RPMI8226 (cell line): ENCODE results near the gene WFDC13.
"Not testable (repeated sequence)": the region's sequence is repeated elsewhere in the genome, so short reads cannot be mapped to it uniquely, and the experiment has no call there.

ENCODE experiments used
- DNase-seq: peaks from one replicate; pipeline ENCODE4 v3.0.0-alpha.2; 2015

The WFDC13 gene, protein sequence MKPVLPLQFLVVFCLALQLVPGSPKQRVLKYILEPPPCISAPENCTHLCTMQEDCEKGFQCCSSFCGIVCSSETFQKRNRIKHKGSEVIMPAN

GRCh38 chr20:45701873-45702272 lies at the start of gene WFDC13:
TSS of gene WFDC13 (plus strand) at chr20:45702038. CDS start at chr20:45702124, 86 bp downstream.
- DNase-seq = no peak

- DNase-seq = not testable (repeated sequence)
Observed at GRCh38 chr20:45657038-45657437, 44.8 kb upstream of the WFDC13 start.

DNA sequence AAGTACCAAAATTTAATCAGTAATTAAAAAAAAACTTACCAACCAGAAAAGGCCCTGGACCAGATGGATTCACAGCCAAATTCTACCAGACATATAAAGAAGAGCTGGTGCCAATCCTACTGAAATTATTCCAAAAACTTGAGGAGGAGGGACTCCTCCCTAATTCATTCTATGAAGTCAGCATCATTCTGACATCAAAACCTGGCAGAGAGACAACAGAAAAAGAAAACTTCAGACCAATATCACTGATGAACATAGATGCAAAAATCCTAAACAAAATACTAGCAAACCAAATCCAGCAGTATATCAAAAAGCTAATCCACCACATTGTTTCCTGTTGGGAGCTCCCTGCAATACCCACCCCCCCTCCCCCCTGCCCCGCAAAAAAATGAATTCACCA lies 31.7 kb upstream of the WFDC13 start, which contains the start of gene WFDC11:
TSS of gene WFDC11 (minus strand) at position 101 of the 400 bp plus-strand sequence. CDS start 19,639 bp downstream, outside the sequence.
- DNase-seq = no peak

- DNase-seq = no peak
Observed at GRCh38 chr20:45672765-45673164, 29.1 kb upstream of the WFDC13 start.

GRCh38 chr20:45679650-45680049 lies 22.2 kb upstream of the WFDC13 start:
- no peak for DNase-seq

GRCh38 chr20:45685896-45686295 lies 15.9 kb upstream of the WFDC13 start:
- no peak for DNase-seq

DNA sequence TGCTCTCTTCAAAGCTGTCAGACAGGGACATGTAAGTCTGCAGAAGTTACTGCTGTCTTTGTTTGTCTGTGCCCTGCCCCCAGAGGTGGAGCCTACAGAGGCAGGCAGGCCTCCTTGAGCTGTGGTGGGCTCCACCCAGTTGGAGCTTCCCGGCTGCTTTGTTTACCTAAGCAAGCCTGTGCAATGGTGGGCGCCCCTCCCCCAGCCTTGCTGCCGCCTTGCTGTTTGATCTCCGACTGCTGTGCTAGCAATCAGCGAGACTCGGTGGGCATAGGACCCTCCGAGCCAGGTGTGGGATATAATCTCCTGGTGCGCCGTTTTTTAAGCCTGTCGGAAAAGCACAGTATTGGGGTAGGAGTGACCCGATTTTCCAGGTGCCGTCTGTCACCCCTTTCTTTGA lies 8.5 kb upstream of the WFDC13 start:
- DNase-seq = not testable (repeated sequence)

GRCh38 chr20:45695496-45695895 lies 6.3 kb upstream of the WFDC13 start:
- DNase-seq = no peak

- DNase-seq = no peak
Observed at GRCh38 chr20:45701104-45701503, 734 bp upstream of the WFDC13 start.

DNA sequence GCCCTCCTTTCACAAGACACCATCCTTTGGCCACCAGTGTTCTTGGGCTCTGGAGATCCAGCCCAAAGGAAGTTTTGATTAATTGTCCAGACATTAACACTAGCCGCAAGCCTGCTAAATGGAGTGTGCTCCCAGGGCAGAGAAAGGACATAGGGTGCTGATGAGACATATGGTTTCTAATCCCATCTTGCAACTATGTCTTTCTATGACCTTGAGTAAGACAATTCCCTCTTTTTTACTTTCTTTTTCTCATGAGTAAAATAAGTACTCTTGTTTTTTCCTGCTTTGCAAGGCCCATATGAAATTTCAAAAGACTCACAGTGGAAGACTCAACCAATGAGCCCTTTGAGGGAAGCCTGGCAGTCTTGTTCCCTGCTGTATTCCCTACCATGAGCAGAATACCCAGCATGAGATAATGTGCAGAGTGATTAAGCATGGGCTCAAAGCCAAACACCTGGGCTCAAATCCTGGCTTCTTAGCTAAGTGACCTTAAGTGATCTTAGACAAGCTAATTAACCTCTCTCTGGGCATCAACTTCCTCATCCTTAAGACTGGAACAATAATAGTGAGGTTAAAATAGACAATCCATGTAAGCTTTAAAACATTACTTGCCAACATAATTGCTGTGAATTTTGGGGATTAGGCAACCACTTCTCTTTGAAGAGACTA lies 3.3 kb downstream of the WFDC13 start, which contains the start of gene WFDC10B:
TSS of gene WFDC10B (minus strand) at position 51 of the 669 bp plus-strand sequence. CDS start 19,027 bp downstream, outside the sequence.
- peak; percentile 46 for DNase-seq

DNA sequence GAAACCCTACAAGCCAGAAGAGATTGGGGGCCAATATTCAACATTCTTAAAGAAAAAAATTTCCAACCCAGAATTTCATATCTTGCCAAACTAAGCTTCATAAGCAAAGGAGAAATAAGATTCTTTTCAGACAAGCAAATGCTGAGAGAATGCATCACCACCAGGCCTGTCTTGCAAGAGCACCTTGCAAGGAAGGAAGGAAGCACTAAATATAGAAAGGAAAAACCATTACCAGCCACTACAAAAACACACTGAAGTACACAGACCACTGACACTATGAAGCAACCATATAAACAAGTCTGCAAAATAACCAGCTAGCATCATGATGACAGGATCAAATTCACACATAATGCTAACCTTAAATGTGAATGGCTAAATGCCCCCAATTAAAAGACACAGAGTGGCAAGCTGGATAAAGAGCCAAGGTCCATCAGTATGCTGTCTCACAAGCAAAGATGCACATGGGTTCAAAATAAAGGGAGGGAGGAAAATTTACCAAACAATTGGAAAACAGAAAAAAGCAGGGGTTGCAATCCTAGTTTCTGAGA lies 14.4 kb downstream of the WFDC13 start:
- DNase-seq = not testable (repeated sequence)

- DNase-seq = no peak
Observed at GRCh38 chr20:45722047-45722446, 20.2 kb downstream of the WFDC13 start, which contains the start of gene SPINT4. TSS of gene SPINT4 (plus strand) at chr20:45722347. CDS start at chr20:45722368, 21 bp downstream.

DNA sequence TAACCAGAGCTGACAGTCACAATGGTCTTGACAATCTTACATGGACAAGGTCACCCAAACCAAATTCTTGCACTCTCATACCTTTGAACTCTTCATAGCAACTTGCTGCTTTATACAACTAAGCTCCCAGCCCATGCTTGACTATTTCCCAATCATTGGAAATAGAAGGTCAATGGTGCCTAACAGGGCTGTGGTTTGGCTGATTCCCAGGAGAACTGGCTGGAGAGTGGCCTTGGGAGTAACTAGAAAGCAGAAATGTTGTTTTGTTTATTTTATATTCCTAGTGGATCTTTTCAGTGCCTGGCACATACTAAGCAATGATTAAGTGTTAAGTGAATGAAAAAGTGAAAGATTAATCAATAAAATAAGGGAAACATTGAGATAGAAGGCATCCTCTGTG lies 23.3 kb downstream of the WFDC13 start:
- no peak for DNase-seq

- no peak for DNase-seq
Observed at GRCh38 chr20:45727044-45727443, 25.2 kb downstream of the WFDC13 start.

GRCh38 chr20:45732199-45732598 lies 30.4 kb downstream of the WFDC13 start:
- DNase-seq = no peak

DNA sequence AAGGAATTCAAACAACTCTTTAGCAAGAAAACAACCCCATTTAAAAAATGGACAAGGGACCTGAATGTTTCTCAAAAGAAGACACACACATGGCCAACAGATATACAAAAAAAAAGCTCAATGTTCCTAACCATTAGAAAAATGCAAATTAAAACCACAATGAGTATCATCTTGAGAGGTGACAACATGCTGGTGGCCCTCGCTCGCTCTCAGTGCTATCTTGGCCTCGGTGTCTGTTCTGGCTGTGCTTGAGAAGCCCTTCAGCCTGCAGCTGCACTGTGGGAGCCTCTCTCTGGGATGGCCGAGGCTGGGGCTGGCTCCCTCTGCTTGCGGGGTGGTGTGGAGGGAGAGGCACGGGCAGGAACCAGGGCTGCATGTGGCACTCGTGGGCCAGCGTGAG lies 33.7 kb downstream of the WFDC13 start:
- DNase-seq = no peak

DNA sequence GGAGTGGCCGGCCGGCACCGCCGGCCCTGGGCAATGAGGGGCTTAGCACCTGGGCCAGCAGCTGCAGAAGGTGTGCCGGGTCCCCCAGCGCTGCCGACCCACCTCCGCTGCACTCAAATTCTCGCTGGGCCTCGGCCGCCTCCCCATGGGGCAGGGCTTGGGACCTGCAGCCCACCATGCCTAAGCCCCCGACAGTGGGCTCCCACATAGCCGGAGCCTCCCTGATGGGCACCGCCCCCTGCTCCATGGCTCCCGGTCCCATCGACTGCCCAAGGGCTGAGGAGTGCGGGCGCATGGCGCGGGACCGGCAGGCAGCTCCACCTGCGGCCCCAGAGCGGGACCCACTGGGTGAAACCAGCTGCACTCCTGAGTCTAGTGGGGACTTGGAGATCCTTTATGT lies 34.1 kb downstream of the WFDC13 start:
- DNase-seq = no peak

GRCh38 chr20:45742596-45742995 lies 40.8 kb downstream of the WFDC13 start:
- no peak for DNase-seq

GRCh38 chr20:45745015-45745414 lies 43.2 kb downstream of the WFDC13 start:
- DNase-seq = no peak

DNA sequence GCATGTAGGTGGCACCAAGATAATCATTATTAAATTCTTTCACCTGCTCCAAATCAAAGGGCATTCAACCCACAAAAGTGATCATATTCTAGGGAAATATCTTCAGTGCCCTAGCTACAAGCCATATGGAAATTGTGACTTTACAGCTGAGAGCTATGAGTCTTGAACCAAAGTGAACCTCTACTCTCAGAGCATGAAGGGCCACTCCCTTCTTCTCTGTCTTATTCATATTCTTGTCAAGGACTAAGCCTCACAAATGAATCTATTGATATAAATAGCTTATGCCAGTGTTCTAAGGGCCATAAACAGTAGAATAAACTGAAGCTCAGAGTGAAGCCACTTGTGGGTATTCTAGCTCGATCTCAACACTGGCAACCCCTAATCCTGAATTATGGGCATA lies 49.9 kb downstream of the WFDC13 start:
- DNase-seq = no peak

DNA sequence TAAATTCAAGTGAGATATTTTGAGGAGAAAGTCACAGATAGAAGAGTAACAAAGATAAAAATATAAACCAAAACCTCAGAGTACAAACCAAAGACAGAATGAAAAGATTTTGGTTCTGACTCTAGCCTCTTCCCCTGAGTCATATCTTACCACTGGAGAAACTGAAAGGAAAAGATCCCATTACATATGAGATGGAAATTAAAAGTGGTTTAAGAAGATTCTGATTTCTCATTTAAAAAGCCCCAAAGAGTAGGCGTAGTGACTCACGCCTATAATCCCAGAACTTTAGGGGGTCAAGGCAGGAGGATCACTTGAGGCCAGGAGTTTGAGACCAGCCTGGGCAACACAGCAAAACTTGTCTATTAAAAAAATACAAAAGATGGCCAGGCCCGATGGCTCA lies 50.9 kb downstream of the WFDC13 start:
- no peak for DNase-seq

DNA sequence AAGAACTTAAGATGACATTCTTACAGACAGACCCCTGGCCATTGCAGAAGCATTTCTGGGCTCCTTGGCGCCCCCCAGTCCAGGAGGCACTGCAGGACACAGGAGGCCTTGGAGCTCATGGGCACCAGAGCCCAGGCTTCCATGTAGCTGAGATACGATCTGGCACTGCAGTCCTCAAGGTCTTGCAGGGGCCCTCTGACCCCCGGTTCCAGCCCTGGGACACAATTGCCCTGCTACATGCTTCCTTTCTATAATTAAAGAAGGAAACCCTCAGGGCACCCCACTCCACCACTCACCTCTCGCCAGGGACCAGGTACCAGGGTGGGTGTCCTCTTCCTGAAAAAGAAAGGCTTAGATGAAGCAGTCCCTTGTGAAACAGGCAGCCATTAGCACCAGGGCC lies 56.3 kb downstream of the WFDC13 start:
- no peak for DNase-seq
